Measurements from ENCODE around the gene ZACN. TPM values are rescaled to one million over a fixed set of nuclear protein-coding genes. Genes with fewer than 3 reads are reported as not detected.

Gene ZACN
- total and polyA plus RNA-seq, 2 donors (not counting 3 experiments of a cell fraction or from before 2014, with no cell fraction given), result 0.18 TPM; not detected in 1

- H4K20me1 ChIP-seq (replicated peaks; ENCODE audit: control insufficient read depth, extremely low read depth, insufficient read depth, low read length), result no peaks in the 10 kb centered on the region
- no peaks in the 10 kb centered on the region for H3K9me1 ChIP-seq (replicated peaks; ENCODE audit: control insufficient read depth, extremely low read depth, insufficient read depth, low read length)
- DNase-seq (ENCODE audit: low read depth, low spot score), result no peak
- no peak overlapping the region for H3K27ac ChIP-seq (ENCODE audit: insufficient read depth, low read depth, low read length)
- H3K4me3 ChIP-seq (replicated peaks in 1 of 3; ENCODE audit: insufficient read depth in 1 of 3, low read depth in 1 of 3, low read length in 3 of 3), result no peak overlapping the region
- no peaks in the 10 kb centered on the region for H3K79me2 ChIP-seq (ENCODE audit: control insufficient read depth, insufficient read depth, low read length)
- dilution Hi-C loops (cut with MboI; ENCODE audit: extremely low pct_ligation_motif_present, low sequenced_read_pairs), result no loop called here
- peaks cover 3% of the 10 kb centered on the region for H3K4me1 ChIP-seq (ENCODE audit: control insufficient read depth, extremely low read depth, insufficient read depth, low read length)
- intact Hi-C loops (cut with micrococcal nuclease), result no loop called here
- BruUV-seq (replicated peaks), result no TSS peak
- no peak overlapping the region for H3K4me2 ChIP-seq (ENCODE audit: insufficient read depth, low read length)
- H3K9me3 ChIP-seq (replicated peaks; ENCODE audit: control insufficient read depth, insufficient read depth, low read length), result no peaks in the 10 kb centered on the region
- H2AFZ ChIP-seq (ENCODE audit: low read depth, low read length), result no peak overlapping the region
- FAIRE-seq, result peak; percentile 8
- TF ChIP-seq CTCF (IDR thresholded peaks at IDR 0.05; ENCODE audit: extremely low read depth in 1 of 2, insufficient read depth in 1 of 2, low read depth in 1 of 2, low read length in 2 of 2) (no peak), MYC (IDR thresholded peaks at IDR 0.05; ENCODE audit: low read depth, low read length) (no peak), EZH2 (IDR thresholded peaks at IDR 0.05; ENCODE audit: borderline replicate concordance, low read depth, low read length, severe bottlenecking) (no peak), JUN (IDR thresholded peaks at IDR 0.05; ENCODE audit: borderline replicate concordance, insufficient read depth, insufficient read length, low read depth) (no peak), POLR2A (IDR thresholded peaks at IDR 0.05; ENCODE audit: low read depth, low read length) (no peak), MAX (IDR thresholded peaks at IDR 0.05; ENCODE audit: insufficient read depth, insufficient read length) (no peak), GATA2 (IDR thresholded peaks at IDR 0.05; ENCODE audit: insufficient read depth, insufficient read length, low read depth, low read length) (no peak), POLR2AphosphoS5 (IDR thresholded peaks at IDR 0.05; ENCODE audit: insufficient read depth, low read depth, low read length) (no peak), FOS (IDR thresholded peaks at IDR 0.05; ENCODE audit: borderline replicate concordance, insufficient read depth, low read length) (no peak)
- ChIA-PET POLR2A (interaction anchor here (0.6 kb wide), 1 partner anchor 78 kb away, joined by 3 read pairs; no protein-coding TSS in a partner anchor), CTCF (interaction anchor here (0.9 to 14.5 kb wide), 9 partner anchors 17 to 174 kb away, joined by 3 to 320 read pairs (median 5); partner anchors contain the start of gene FOXJ1)
- H3K36me3 ChIP-seq (ENCODE audit: control insufficient read depth in 2 of 2, extremely low read depth in 1 of 2, insufficient read depth in 2 of 2, low read length in 2 of 2), result no peaks in the 10 kb centered on the region
- no peaks in the 10 kb centered on the region for H3K27me3 ChIP-seq (ENCODE audit: control insufficient read depth in 2 of 2, insufficient read depth in 2 of 2, low read length in 2 of 2)
- no peak overlapping the region for H3K9ac ChIP-seq (replicated peaks; ENCODE audit: extremely low read depth, insufficient read depth, low read length)
These were observed 46.4 kb downstream of the ZACN start for GRCh38 chr17:76125391-76125675.

All from endothelial cell of umbilical vein (primary cell).